ENCODE data around the gene NOX3. TPM values are rescaled to one million over a fixed set of nuclear protein-coding genes. Genes with fewer than 3 reads are reported as not detected.

NOX3 gene
- total RNA-seq, 6 donors from 2014 or later: not detected

GRCh38 chr6:155412335-155412734, 43.3 kb downstream of the NOX3 start:
- H3K4me3 ChIP-seq: no peak overlapping the region
- H3K4me1 ChIP-seq: no peaks in the 10 kb centered on the region
- DNase-seq (no peak), ATAC-seq (ENCODE audit: low FRiP score in 2 of 2) (no peak)
- no peak overlapping the region for H3K27ac ChIP-seq
- no peaks in the 10 kb centered on the region for H3K27me3 ChIP-seq
- H3K36me3 ChIP-seq: no peaks in the 10 kb centered on the region
- no peaks in the 10 kb centered on the region for H3K9me3 ChIP-seq
- TF ChIP-seq EP300 (IDR thresholded peaks at IDR 0.05): no peak
- no peak for TF ChIP-seq CTCF (IDR thresholded peaks at IDR 0.05)
- TF ChIP-seq POLR2AphosphoS5 (IDR thresholded peaks at IDR 0.05): no peak
- no peak for TF ChIP-seq POLR2A (IDR thresholded peaks at IDR 0.05)
- WGBS, 2 donors: 89 to 93% methylated on average over 1 of the region's 1 CpG

GRCh38 chr6:155411154-155412052, 44.2 kb downstream of the NOX3 start:
- Histone ChIP-seq H3K9me3 (no peaks in the 10 kb centered on the region), H3K36me3 (no peaks in the 10 kb centered on the region), H3K27me3 (no peaks in the 10 kb centered on the region), H3K27ac (no peak overlapping the region), H3K4me3 (no peak overlapping the region), H3K4me1 (no peaks in the 10 kb centered on the region)
- TF ChIP-seq EP300 (IDR thresholded peaks at IDR 0.05) (no peak), CTCF (IDR thresholded peaks at IDR 0.05) (no peak), POLR2AphosphoS5 (IDR thresholded peaks at IDR 0.05) (no peak), POLR2A (IDR thresholded peaks at IDR 0.05) (no peak)
- DNase-seq (no peak), ATAC-seq (ENCODE audit: low FRiP score in 2 of 2) (peak in 1 of 2 donors; percentile 25)
- 65 to 74% methylated on average over 10 of the region's 10 CpGs for WGBS, 2 donors

- 81 to 91% methylated on average over 4 of the region's 4 CpGs for WGBS, 2 donors
- ATAC-seq (ENCODE audit: low FRiP score in 2 of 2) (no peak), DNase-seq (no peak)
- Histone ChIP-seq H3K27me3 (no peaks in the 10 kb centered on the region), H3K9me3 (no peaks in the 10 kb centered on the region), H3K4me3 (no peak overlapping the region), H3K4me1 (no peaks in the 10 kb centered on the region), H3K36me3 (no peaks in the 10 kb centered on the region), H3K27ac (no peak overlapping the region)
- no peak for TF ChIP-seq POLR2AphosphoS5 (IDR thresholded peaks at IDR 0.05)
- no peak for TF ChIP-seq POLR2A (IDR thresholded peaks at IDR 0.05)
- no peak for TF ChIP-seq CTCF (IDR thresholded peaks at IDR 0.05)
- no peak for TF ChIP-seq EP300 (IDR thresholded peaks at IDR 0.05)
Observed at GRCh38 chr6:155409391-155409790, 46.2 kb downstream of the NOX3 start.

- Histone ChIP-seq H3K9me3 (no peaks in the 10 kb centered on the region), H3K27ac (no peak overlapping the region), H3K4me3 (no peak overlapping the region), H3K36me3 (no peaks in the 10 kb centered on the region), H3K4me1 (no peaks in the 10 kb centered on the region), H3K27me3 (no peaks in the 10 kb centered on the region)
- no peak for ATAC-seq (ENCODE audit: low FRiP score in 2 of 2)
- WGBS, 2 donors: 83 to 92% methylated on average over 9 of the region's 9 CpGs
- DNase-seq: no peak
- TF ChIP-seq POLR2AphosphoS5 (IDR thresholded peaks at IDR 0.05): no peak
- TF ChIP-seq EP300 (IDR thresholded peaks at IDR 0.05): no peak
- no peak for TF ChIP-seq POLR2A (IDR thresholded peaks at IDR 0.05)
- no peak for TF ChIP-seq CTCF (IDR thresholded peaks at IDR 0.05)
Observed at GRCh38 chr6:155408981-155409380, 46.7 kb downstream of the NOX3 start.

- DNase-seq: no peak
- Histone ChIP-seq H3K36me3 (no peaks in the 10 kb centered on the region), H3K27ac (no peak overlapping the region), H3K27me3 (no peaks in the 10 kb centered on the region), H3K4me1 (no peaks in the 10 kb centered on the region), H3K9me3 (no peaks in the 10 kb centered on the region), H3K4me3 (no peak overlapping the region)
- TF ChIP-seq EP300 (IDR thresholded peaks at IDR 0.05) (no peak), POLR2A (IDR thresholded peaks at IDR 0.05) (no peak), POLR2AphosphoS5 (IDR thresholded peaks at IDR 0.05) (no peak), CTCF (IDR thresholded peaks at IDR 0.05) (no peak)
- WGBS, 2 donors: 100% methylated on average over 1 of the region's 1 CpG
- no peak for ATAC-seq (ENCODE audit: low FRiP score in 2 of 2)
Observed at GRCh38 chr6:155408231-155408630, 47.4 kb downstream of the NOX3 start.

All from upper lobe of left lung (tissue), 6 donors.